PFSK-1 (cell line): ENCODE results near the gene PPP2R2D.

Experiments
- POLR2AphosphoS5 ChIP-seq: IDR thresholded peaks from 2 replicates; pipeline ENCODE4 v1.6.1; 2012; ENCODE audit warnings: low read depth, mild to moderate bottlenecking, control low read depth, low read length, moderate library complexity
- TAF1 ChIP-seq: IDR thresholded peaks from 2 replicates; pipeline ENCODE4 v1.6.1; 2012; ENCODE audit warnings: low read length, control low read depth, borderline replicate concordance; ENCODE audit not compliant: insufficient read depth

DNA sequence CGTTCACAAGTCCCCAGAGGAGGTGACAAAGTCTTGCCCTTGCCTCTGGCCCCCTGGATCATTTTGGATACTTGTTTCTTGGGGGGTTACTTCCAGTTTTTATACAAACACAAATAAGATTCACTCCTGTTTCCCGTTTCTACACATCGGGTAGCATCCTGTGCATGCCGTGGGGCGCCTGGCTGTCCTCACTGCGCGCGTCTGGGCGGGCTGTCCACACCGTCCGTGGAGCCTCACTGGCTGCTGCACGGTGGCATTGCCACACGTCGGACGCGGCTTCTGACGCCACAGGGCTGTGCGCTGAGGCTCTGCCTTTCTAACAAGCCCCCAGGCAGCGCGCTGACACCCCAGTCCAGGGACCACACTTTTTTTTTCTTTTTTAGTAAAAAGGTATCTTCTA, 62.5 kb downstream of the PPP2R2D start:
- TF ChIP-seq TAF1 (no peak), POLR2AphosphoS5 (no peak)
